Thyroid gland (tissue), 4 donors: ENCODE data around the gene PARL.

Experiments used
- POLR2A ChIP-seq, 2 donors: fragments of 450-650 bp; IDR thresholded peaks; one replicate each; pipeline ENCODE4 v1.6.1; 2017; ENCODE audit warnings: antibody characterized with exemption in 2 of 2, mild to moderate bottlenecking in 2 of 2, moderate library complexity in 1 of 2
- TF ChIP-seq, protein P1 (sequence below), 6 experiments: fragments of 200-600 bp in 3 of 6; fragments of 450-650 bp in 3 of 6; sonication (generic) in 3 of 6; IDR thresholded peaks; one replicate each; pipeline ENCODE4 v1.5.1; 2016 to 2019; ENCODE audit warnings: antibody characterized with exemption in 6 of 6, mild to moderate bottlenecking in 2 of 6, inconsistent platforms in 1 of 6, moderate library complexity in 1 of 6

DNA sequence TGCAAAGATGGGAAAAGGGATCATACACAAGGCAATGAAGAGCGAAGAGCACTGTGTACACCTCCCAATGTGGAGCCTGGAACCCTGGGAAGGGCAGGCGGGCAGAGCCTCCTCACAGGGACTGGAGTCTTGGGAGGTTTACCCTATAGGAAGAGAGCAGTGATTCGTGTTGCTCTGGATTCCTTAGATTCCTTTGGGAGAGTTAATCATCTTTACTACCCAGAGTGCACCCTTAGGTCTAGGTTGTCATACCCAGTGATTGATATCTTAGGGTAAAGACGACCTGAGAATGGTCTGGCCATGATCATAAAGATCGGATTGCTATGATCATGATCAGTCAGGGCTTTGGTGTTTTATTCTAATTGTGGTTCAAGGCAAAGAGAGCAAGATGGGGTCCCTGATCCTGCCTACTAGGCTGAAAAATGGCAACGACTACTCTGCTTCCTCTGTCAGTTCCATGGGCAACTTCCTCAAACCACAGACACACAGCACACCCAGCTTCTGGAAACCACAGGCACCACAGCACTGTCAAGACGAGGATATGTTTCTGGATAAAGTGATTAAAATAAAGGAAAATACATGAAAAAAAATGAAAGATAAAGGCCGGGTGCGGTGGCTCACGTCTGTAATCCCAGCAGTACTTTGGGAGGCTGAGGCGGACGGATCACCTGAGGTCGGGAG lies 38.9 kb downstream of the PARL start:
- TF ChIP-seq POLR2A (IDR thresholded peaks at IDR 0.05): no peak
- TF ChIP-seq, protein P1, sequence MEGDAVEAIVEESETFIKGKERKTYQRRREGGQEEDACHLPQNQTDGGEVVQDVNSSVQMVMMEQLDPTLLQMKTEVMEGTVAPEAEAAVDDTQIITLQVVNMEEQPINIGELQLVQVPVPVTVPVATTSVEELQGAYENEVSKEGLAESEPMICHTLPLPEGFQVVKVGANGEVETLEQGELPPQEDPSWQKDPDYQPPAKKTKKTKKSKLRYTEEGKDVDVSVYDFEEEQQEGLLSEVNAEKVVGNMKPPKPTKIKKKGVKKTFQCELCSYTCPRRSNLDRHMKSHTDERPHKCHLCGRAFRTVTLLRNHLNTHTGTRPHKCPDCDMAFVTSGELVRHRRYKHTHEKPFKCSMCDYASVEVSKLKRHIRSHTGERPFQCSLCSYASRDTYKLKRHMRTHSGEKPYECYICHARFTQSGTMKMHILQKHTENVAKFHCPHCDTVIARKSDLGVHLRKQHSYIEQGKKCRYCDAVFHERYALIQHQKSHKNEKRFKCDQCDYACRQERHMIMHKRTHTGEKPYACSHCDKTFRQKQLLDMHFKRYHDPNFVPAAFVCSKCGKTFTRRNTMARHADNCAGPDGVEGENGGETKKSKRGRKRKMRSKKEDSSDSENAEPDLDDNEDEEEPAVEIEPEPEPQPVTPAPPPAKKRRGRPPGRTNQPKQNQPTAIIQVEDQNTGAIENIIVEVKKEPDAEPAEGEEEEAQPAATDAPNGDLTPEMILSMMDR (IDR thresholded peaks at IDR 0.05): no peak
